Upper lobe of left lung (tissue), 6 donors: ENCODE results near the gene NR1H2. TPM values are rescaled to one million over a fixed set of nuclear protein-coding genes. Genes with fewer than 3 reads are reported as not detected.

Experiments
- ATAC-seq, 2 donors: fragments of 200-7000 bp; cut with Tn5 transposase; one replicate each; pipeline ENCODE4 v1.9.1; 2022; ENCODE audit warnings: mild to moderate bottlenecking in 2 of 2, moderate library complexity in 2 of 2; ENCODE audit not compliant: low FRiP score in 2 of 2
- DNase-seq, 2 donors: peaks; one replicate each; pipeline ENCODE4 v3.0.0-alpha.2; 2019 to 2020
- H3K27ac ChIP-seq, 4 donors: fragments of 200-600 bp; sonication (generic); one replicate each; pipeline ENCODE4 v1.5.1; 2016 to 2019
- H3K27me3 ChIP-seq, 4 donors: fragments of 200-600 bp; sonication (generic); one replicate each; pipeline ENCODE4 v1.5.1; 2017 to 2019
- H3K36me3 ChIP-seq, 4 donors: fragments of 200-600 bp; sonication (generic); one replicate each; pipeline ENCODE4 v1.5.1; 2016 to 2019
- H3K4me1 ChIP-seq, 4 donors: fragments of 200-600 bp; sonication (generic); one replicate each; pipeline ENCODE4 v1.5.1; 2018 to 2019
- H3K4me3 ChIP-seq, 4 donors: fragments of 200-600 bp; sonication (generic); one replicate each; pipeline ENCODE4 v1.5.1; 2017 to 2019; ENCODE audit warnings: mild to moderate bottlenecking in 2 of 4, moderate library complexity in 1 of 4
- H3K9me3 ChIP-seq, 4 donors: fragments of 200-600 bp; sonication (generic); one replicate each; pipeline ENCODE4 v1.5.1; 2018 to 2019
- CTCF ChIP-seq, 6 experiments: fragments of 450-650 bp in 4 of 6; fragments of 200-600 bp in 2 of 6; sonication (generic) in 2 of 6; IDR thresholded peaks; one replicate each; pipeline ENCODE4 v1.5.1; 2016 to 2019; ENCODE audit warnings: antibody characterized with exemption in 6 of 6
- EP300 ChIP-seq, 4 donors: sonication (generic); formaldehyde crosslinking; IDR thresholded peaks; one replicate each; pipeline ENCODE4 v1.5.1; 2017; ENCODE audit warnings: antibody characterized with exemption in 4 of 4, control low read depth in 2 of 4
- POLR2A ChIP-seq, 4 donors: fragments of 450-650 bp; IDR thresholded peaks; one replicate each; pipeline ENCODE4 v1.5.1; 2016 to 2017; ENCODE audit warnings: antibody characterized with exemption in 4 of 4, mild to moderate bottlenecking in 2 of 4
- POLR2AphosphoS5 ChIP-seq, 2 donors: sonication (generic); formaldehyde crosslinking; IDR thresholded peaks; one replicate each; pipeline ENCODE4 v1.5.1; 2017; ENCODE audit warnings: antibody characterized with exemption in 2 of 2
- WGBS, 2 donors: methylation state at CpG; one replicate each; pipeline ENCODE4 v1.1.5; 2017 to 2018; 5-methylcytosine and 5-hydroxymethylcytosine counted together
- total RNA-seq, 6 donors: library from RNA; depleted of rRNA in 4 of 6; stranded (reverse); fragments of >200 nt in 4 of 6; gene quantifications; one replicate each; pipeline versions ENCODE4 v1.1.0 to v1.2.1, GENCODE V29; 2016 to 2021
- donor health status: DM: no; HTN: no; CAD: no; lungs with moderate emphysema.
- donor health status: DM: no; HTN: yes; CAD: no; lungs with severe emphysema.

NR1H2 gene
- total RNA-seq, 6 donors from 2014 or later = 98.3 to 170 (median 123) TPM

- ATAC-seq = no peak
- H3K27ac ChIP-seq = peak overlapping the region in 2 of 4 donors; percentile 88
- no peak for DNase-seq
- no peaks in the 10 kb centered on the region for H3K9me3 ChIP-seq
- WGBS, 2 donors = 37 to 39% methylated on average over 13 of the region's 13 CpGs
- peaks cover 5 to 33% (median 12%) of the 10 kb centered on the region in 4 donors for H3K4me1 ChIP-seq
- TF ChIP-seq POLR2A (IDR thresholded peaks at IDR 0.05) = no peak
- no peak for TF ChIP-seq CTCF (IDR thresholded peaks at IDR 0.05)
- no peak for TF ChIP-seq EP300 (IDR thresholded peaks at IDR 0.05)
- TF ChIP-seq POLR2AphosphoS5 (IDR thresholded peaks at IDR 0.05) = no peak
- H3K4me3 ChIP-seq = peak overlapping the region in 2 of 4 donors; percentile 48 to 53
- peaks cover 0 to 10% (median 3%) of the 10 kb centered on the region in 4 donors for H3K36me3 ChIP-seq
- no peaks in the 10 kb centered on the region for H3K27me3 ChIP-seq
Measured at GRCh38 chr19:50356691-50357177, 19.5 kb upstream of the NR1H2 start.

DNA sequence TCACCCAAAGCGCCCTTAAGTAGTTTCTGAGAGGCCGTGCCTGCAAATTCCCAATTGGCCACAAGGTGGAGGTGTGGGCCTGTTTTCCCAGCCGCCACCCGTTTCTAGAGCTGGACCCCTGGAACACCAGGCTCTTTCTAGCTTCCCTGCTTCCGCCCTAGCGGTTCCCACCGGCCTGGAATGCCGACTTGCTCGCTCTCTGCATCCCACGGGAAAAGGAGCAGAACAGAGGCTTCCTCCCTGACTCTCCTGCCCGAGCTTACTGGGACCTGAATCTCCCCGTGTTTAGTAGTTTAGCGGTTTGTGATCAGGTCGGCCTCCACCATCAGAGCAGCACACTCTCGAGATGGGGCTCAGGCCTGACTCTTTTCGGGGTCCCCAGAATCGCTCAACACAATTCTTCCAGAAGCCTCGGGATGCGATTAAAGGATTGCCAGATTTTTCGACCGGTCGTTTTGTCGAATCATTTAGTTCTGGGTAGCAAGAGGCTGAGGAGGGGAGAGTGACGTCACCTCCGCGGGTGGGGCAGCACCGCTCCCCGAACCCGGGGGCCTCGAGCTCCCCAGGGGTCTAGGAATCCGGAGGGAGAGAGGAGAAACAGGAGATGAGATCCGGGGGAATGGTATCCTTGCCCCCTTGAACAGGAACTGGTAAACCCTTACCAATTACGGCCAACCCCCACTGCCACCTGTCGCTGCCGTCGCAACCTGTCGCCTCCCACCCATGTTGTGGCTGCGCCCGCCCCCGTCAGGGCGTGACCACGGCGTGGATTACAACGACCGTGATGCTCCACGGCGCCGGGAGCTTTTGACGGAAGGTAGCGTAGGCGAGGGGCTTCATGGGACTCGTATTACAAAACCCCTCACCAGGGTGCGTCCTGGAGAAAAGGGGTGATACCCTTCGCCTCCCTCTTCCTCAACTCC, 18.8 kb upstream of the NR1H2 start:
- no peak for TF ChIP-seq EP300 (IDR thresholded peaks at IDR 0.05)
- peak; percentile 84 to 94 (median 90) for TF ChIP-seq CTCF (IDR thresholded peaks at IDR 0.05)
- TF ChIP-seq POLR2AphosphoS5 (IDR thresholded peaks at IDR 0.05) = peak; percentile 38 to 63
- TF ChIP-seq POLR2A (IDR thresholded peaks at IDR 0.05) = peak in 1 of 4 donors; percentile 61
- peak; percentile 85 to 91 for ATAC-seq
- H3K27ac ChIP-seq = peak overlapping the region; percentile 72 to 88 (median 88)

GRCh38 chr19:50358483-50359327, 17.6 kb upstream of the NR1H2 start:
- ATAC-seq = peak in 1 of 2 donors; percentile 70
- peak overlapping the region in 3 of 4 donors; percentile 47 to 53 (median 48) for H3K4me3 ChIP-seq
- 55 to 65% methylated on average over 41 to 51 of the region's 54 CpGs for WGBS, 2 donors
- peak overlapping the region; percentile 72 to 88 (median 88) for H3K27ac ChIP-seq
- DNase-seq = peak; percentile 61 to 92
- H3K36me3 ChIP-seq = peaks cover 0 to 10% (median 3%) of the 10 kb centered on the region in 4 donors
- no peaks in the 10 kb centered on the region for H3K9me3 ChIP-seq
- H3K4me1 ChIP-seq = peaks cover 5 to 33% (median 12%) of the 10 kb centered on the region in 4 donors
- H3K27me3 ChIP-seq = no peaks in the 10 kb centered on the region
- TF ChIP-seq EP300 (IDR thresholded peaks at IDR 0.05) = no peak
- TF ChIP-seq POLR2A (IDR thresholded peaks at IDR 0.05) = peak in 2 of 4 donors; percentile 20 to 75
- peak in 1 of 2 donors; percentile 50 for TF ChIP-seq POLR2AphosphoS5 (IDR thresholded peaks at IDR 0.05)
- TF ChIP-seq CTCF (IDR thresholded peaks at IDR 0.05) = no peak

More for the DNA sequence above, 18.8 kb upstream of the NR1H2 start:
- Histone ChIP-seq H3K4me3 (peak overlapping the region; percentile 20 to 53 (median 48)), H3K9me3 (no peaks in the 10 kb centered on the region), H3K27me3 (no peaks in the 10 kb centered on the region), H3K36me3 (peaks cover 0 to 10% (median 3%) of the 10 kb centered on the region in 4 donors), H3K4me1 (peaks cover 5 to 33% (median 12%) of the 10 kb centered on the region in 4 donors)
- peak; percentile 83 to 93 for DNase-seq
- WGBS, 2 donors = 15 to 39% methylated on average over 48 to 52 of the region's 54 CpGs

DNA sequence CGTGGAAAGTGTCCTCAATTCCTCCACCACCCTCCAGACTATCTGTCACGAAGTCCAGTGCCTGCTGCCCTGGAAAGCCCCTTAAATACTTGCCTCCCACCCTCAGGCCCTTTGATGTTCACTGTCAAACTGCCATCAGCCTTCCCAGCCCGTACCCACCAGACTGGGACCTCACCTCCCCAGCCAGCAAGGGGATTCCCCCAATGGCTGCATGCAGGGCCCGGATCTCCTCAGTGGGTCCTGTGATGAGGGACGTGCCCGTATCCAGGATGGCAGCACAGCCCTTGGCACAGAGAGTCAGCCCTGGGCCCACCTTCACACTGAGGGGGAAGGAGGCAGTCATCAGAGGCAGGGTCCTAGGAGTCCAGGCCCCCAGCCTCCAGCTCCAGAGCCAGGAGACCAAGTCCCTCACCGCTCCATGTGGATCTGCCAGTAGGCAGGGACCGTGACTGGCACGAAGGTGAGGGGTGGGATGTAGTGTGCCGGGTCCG, 16.9 kb upstream of the NR1H2 start:
- Histone ChIP-seq H3K27me3 (no peaks in the 10 kb centered on the region), H3K9me3 (no peaks in the 10 kb centered on the region), H3K36me3 (peaks cover 0 to 10% (median 3%) of the 10 kb centered on the region in 4 donors), H3K4me3 (no peak overlapping the region), H3K27ac (peak overlapping the region in 2 of 4 donors; percentile 88), H3K4me1 (peaks cover 5 to 33% (median 12%) of the 10 kb centered on the region in 4 donors)
- WGBS, 2 donors = 84 to 89% methylated on average over 7 to 8 of the region's 11 CpGs
- TF ChIP-seq EP300 (IDR thresholded peaks at IDR 0.05) = no peak
- no peak for TF ChIP-seq CTCF (IDR thresholded peaks at IDR 0.05)
- TF ChIP-seq POLR2AphosphoS5 (IDR thresholded peaks at IDR 0.05) = no peak
- no peak for DNase-seq
- no peak for ATAC-seq
